ENCODE results near the gene CDH12. TPM values are rescaled to one million over a fixed set of nuclear protein-coding genes. Genes with fewer than 3 reads are reported as not detected.

The CDH12 gene
- total and polyA plus RNA-seq, 4 donors = 0.02 to 3.7 (median 0.31) TPM; not detected in 1

DNA sequence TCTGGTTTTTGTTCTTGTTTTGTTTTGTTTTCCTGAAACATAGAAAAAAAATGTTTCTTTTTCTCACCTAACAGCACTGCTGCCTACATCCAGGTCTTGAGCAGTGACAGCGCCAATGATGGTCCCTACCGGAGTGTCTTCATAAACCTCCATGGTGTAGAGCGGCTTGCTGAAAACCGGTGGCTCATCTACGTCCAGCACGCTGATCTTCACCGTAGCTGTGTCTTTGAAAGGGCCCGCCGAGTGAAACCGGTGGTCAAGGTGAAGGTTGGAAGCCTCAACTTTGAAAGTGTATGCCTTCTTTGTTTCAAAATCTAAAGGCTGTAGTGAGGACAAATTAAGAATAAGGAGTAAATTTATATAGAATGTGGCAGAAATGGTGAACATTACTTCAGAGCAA lies 1051.0 kb downstream of the CDH12 start:
- no peak overlapping the region for H3K4me3 ChIP-seq
- no peak overlapping the region for H3K27ac ChIP-seq (ENCODE audit: low read depth in 1 of 2, low read length in 1 of 2)
- H3K9me3 ChIP-seq (ENCODE audit: control insufficient read depth in 4 of 4, insufficient read depth in 3 of 4, low read length in 3 of 4) = no peaks in the 10 kb centered on the region
- H3K36me3 ChIP-seq (ENCODE audit: control insufficient read depth in 4 of 4, insufficient read depth in 4 of 4, low read length in 4 of 4) = peaks cover 0 to 3% (median 0%) of the 10 kb centered on the region in 4 donors
- H3K27me3 ChIP-seq (ENCODE audit: control insufficient read depth in 3 of 3, insufficient read depth in 3 of 3, low read length in 2 of 3) = no peaks in the 10 kb centered on the region
- H3K4me1 ChIP-seq (ENCODE audit: control insufficient read depth in 5 of 5, insufficient read depth in 5 of 5, low read length in 5 of 5) = no peaks in the 10 kb centered on the region
- TF ChIP-seq, protein P1, sequence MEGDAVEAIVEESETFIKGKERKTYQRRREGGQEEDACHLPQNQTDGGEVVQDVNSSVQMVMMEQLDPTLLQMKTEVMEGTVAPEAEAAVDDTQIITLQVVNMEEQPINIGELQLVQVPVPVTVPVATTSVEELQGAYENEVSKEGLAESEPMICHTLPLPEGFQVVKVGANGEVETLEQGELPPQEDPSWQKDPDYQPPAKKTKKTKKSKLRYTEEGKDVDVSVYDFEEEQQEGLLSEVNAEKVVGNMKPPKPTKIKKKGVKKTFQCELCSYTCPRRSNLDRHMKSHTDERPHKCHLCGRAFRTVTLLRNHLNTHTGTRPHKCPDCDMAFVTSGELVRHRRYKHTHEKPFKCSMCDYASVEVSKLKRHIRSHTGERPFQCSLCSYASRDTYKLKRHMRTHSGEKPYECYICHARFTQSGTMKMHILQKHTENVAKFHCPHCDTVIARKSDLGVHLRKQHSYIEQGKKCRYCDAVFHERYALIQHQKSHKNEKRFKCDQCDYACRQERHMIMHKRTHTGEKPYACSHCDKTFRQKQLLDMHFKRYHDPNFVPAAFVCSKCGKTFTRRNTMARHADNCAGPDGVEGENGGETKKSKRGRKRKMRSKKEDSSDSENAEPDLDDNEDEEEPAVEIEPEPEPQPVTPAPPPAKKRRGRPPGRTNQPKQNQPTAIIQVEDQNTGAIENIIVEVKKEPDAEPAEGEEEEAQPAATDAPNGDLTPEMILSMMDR (IDR thresholded peaks at IDR 0.05; ENCODE audit: control extremely low read depth, extremely low read depth) = no peak
- no peak overlapping the region for H3K9ac ChIP-seq (ENCODE audit: insufficient read depth in 1 of 2, low read length in 2 of 2)
- 94% methylated on average over 10 of the region's 10 CpGs for WGBS, 2 donors
- ATAC-seq (ENCODE audit: insufficient read depth, low FRiP score) = no peak
- DNase-seq = no peak

- no peaks in the 10 kb centered on the region for H3K36me3 ChIP-seq (ENCODE audit: control insufficient read depth in 4 of 4, insufficient read depth in 4 of 4, low read length in 4 of 4)
- no peak overlapping the region for H3K27ac ChIP-seq (ENCODE audit: low read depth in 1 of 2, low read length in 1 of 2)
- H3K4me3 ChIP-seq = no peak overlapping the region
- H3K9ac ChIP-seq (ENCODE audit: insufficient read depth in 1 of 2, low read length in 2 of 2) = no peak overlapping the region
- no peaks in the 10 kb centered on the region for H3K27me3 ChIP-seq (ENCODE audit: control insufficient read depth in 3 of 3, insufficient read depth in 3 of 3, low read length in 2 of 3)
- TF ChIP-seq, protein P1 (IDR thresholded peaks at IDR 0.05; ENCODE audit: control extremely low read depth, extremely low read depth) = no peak
- no peaks in the 10 kb centered on the region for H3K9me3 ChIP-seq (ENCODE audit: control insufficient read depth in 4 of 4, insufficient read depth in 3 of 4, low read length in 3 of 4)
- WGBS, 2 donors = 47 to 69% methylated on average over 2 of the region's 2 CpGs
- ATAC-seq (ENCODE audit: insufficient read depth, low FRiP score) (no peak), DNase-seq (no peak)
- peaks cover 0 to 4% (median 0%) of the 10 kb centered on the region in 5 donors for H3K4me1 ChIP-seq (ENCODE audit: control insufficient read depth in 5 of 5, insufficient read depth in 5 of 5, low read length in 5 of 5)
These were observed 1060.4 kb downstream of the CDH12 start for GRCh38 chr5:21792748-21793147.

- H3K4me3 ChIP-seq = no peak overlapping the region
- H3K27me3 ChIP-seq (ENCODE audit: control insufficient read depth in 3 of 3, insufficient read depth in 3 of 3, low read length in 2 of 3) = no peaks in the 10 kb centered on the region
- no peaks in the 10 kb centered on the region for H3K9me3 ChIP-seq (ENCODE audit: control insufficient read depth in 4 of 4, insufficient read depth in 3 of 4, low read length in 3 of 4)
- 77 to 87% methylated on average over 2 of the region's 2 CpGs for WGBS, 2 donors
- no peak overlapping the region for H3K27ac ChIP-seq (ENCODE audit: low read depth in 1 of 2, low read length in 1 of 2)
- no peaks in the 10 kb centered on the region for H3K36me3 ChIP-seq (ENCODE audit: control insufficient read depth in 4 of 4, insufficient read depth in 4 of 4, low read length in 4 of 4)
- no peak overlapping the region for H3K9ac ChIP-seq (ENCODE audit: insufficient read depth in 1 of 2, low read length in 2 of 2)
- no peak for DNase-seq
- TF ChIP-seq, protein P1 (IDR thresholded peaks at IDR 0.05; ENCODE audit: control extremely low read depth, extremely low read depth) = no peak
- H3K4me1 ChIP-seq (ENCODE audit: control insufficient read depth in 5 of 5, insufficient read depth in 5 of 5, low read length in 5 of 5) = peaks cover 0 to 4% (median 0%) of the 10 kb centered on the region in 5 donors
- ATAC-seq (ENCODE audit: insufficient read depth, low FRiP score) = no peak
These were observed 1061.8 kb downstream of the CDH12 start for GRCh38 chr5:21791304-21791703.

DNA sequence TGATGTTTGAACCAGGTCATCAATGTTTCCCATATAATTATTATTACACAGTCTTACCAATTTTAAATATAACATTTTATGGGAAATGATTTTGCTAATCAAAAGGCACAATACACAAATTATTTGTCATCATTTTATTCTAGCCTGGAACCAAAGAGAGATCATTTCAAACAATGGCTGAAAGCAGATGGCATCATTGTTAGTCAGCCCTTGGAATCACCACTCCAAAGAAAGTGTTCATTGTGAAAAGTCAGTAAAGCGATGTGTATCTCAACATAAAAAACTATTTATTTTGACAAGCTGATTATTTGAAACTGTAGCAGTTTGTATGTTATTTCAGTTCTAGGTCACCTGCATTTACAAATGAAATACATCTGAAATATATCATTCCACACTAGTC lies 1068.7 kb downstream of the CDH12 start:
- Histone ChIP-seq H3K27ac (ENCODE audit: low read depth in 1 of 2, low read length in 1 of 2) (no peak overlapping the region), H3K9ac (ENCODE audit: insufficient read depth in 1 of 2, low read length in 2 of 2) (no peak overlapping the region), H3K4me3 (no peak overlapping the region), H3K36me3 (ENCODE audit: control insufficient read depth in 4 of 4, insufficient read depth in 4 of 4, low read length in 4 of 4) (no peaks in the 10 kb centered on the region), H3K9me3 (ENCODE audit: control insufficient read depth in 4 of 4, insufficient read depth in 3 of 4, low read length in 3 of 4) (no peaks in the 10 kb centered on the region), H3K4me1 (ENCODE audit: control insufficient read depth in 5 of 5, insufficient read depth in 5 of 5, low read length in 5 of 5) (no peaks in the 10 kb centered on the region), H3K27me3 (ENCODE audit: control insufficient read depth in 3 of 3, insufficient read depth in 3 of 3, low read length in 2 of 3) (no peaks in the 10 kb centered on the region)
- ATAC-seq (ENCODE audit: insufficient read depth, low FRiP score) = no peak
- DNase-seq = no peak
- TF ChIP-seq, protein P1 (IDR thresholded peaks at IDR 0.05; ENCODE audit: control extremely low read depth, extremely low read depth) = no peak
- 91 to 100% methylated on average over 1 of the region's 1 CpG for WGBS, 2 donors

Measured in lung (tissue), 12 donors.